Small intestine (tissue), 7 donors: ENCODE data around the gene TMEM14A. TPM values are rescaled to one million over a fixed set of nuclear protein-coding genes. Genes with fewer than 3 reads are reported as not detected.

Source experiments
- DNase-seq, 2 donors: peaks; one replicate each; pipeline versions ENCODE4 v3.0.0 to v3.0.0-alpha.2; 2013
- FAIRE-seq: peaks from 2 replicates; lab custom pipeline; 2012; peaks lifted over from hg19 to GRCh38; lab: Jason Lieb, UNC
- H3K27ac ChIP-seq, 3 donors: one replicate each; pipeline ENCODE4 v1.5.1; 2013; ENCODE audit warnings: low read length in 2 of 3, mild to moderate bottlenecking in 2 of 3, control low read depth in 1 of 3, inconsistent platforms in 1 of 3, low read depth in 1 of 3, moderate library complexity in 1 of 3
- H3K27me3 ChIP-seq, 3 donors: one replicate each; pipeline ENCODE4 v1.6.1; 2013; ENCODE audit warnings: low read length in 3 of 3, inconsistent platforms in 1 of 3; ENCODE audit not compliant: control insufficient read depth in 3 of 3, insufficient read depth in 3 of 3
- H3K36me3 ChIP-seq, 3 donors: one replicate each; pipeline ENCODE4 v1.6.1; 2013; ENCODE audit warnings: low read length in 3 of 3, inconsistent platforms in 1 of 3, low read depth in 1 of 3, mild to moderate bottlenecking in 1 of 3, moderate library complexity in 1 of 3; ENCODE audit not compliant: control insufficient read depth in 3 of 3, insufficient read depth in 2 of 3
- H3K4me1 ChIP-seq, 3 donors: one replicate each; pipeline ENCODE4 v1.6.1; 2013; ENCODE audit warnings: low read length in 2 of 3, inconsistent platforms in 1 of 3, low read depth in 1 of 3, mild to moderate bottlenecking in 1 of 3, moderate library complexity in 1 of 3; ENCODE audit not compliant: control insufficient read depth in 3 of 3, insufficient read depth in 2 of 3
- H3K4me3 ChIP-seq, 3 donors: one replicate each; pipeline ENCODE4 v1.5.1; 2013; ENCODE audit warnings: low read length in 3 of 3, control low read depth in 1 of 3, inconsistent platforms in 1 of 3, low read depth in 1 of 3, mild to moderate bottlenecking in 1 of 3, moderate library complexity in 1 of 3
- H3K9me3 ChIP-seq, 2 donors: one replicate each; pipeline ENCODE4 v1.6.1; 2013; ENCODE audit warnings: low read depth in 1 of 2, low read length in 1 of 2; ENCODE audit not compliant: control insufficient read depth in 2 of 2, insufficient read depth in 1 of 2
- WGBS, 3 donors: extraction: QIAGEN DNeasy Blood & Tissue Kit; methylation state at CpG; one replicate each; pipeline ENCODE4 v1.1.7; 2013; 5-methylcytosine and 5-hydroxymethylcytosine counted together
- polyA plus RNA-seq, 4 donors: library from polyadenylated mRNA; stranded (reverse) in 3 of 4; unstranded in 1 of 4; fragments of 200-250 nt in 3 of 4; fragments of 120-200 nt in 1 of 4; gene quantifications; one replicate each; pipeline versions ENCODE4 v1.2.1 to v1.2.3, GENCODE V29; 2013
- donor health status: healthy with polysubstance abuse.
- donor health status: control.
- donor health status: control.
- donor health status: Bipolar disorder and iron deficiency.
- donor health status: healthy.

Gene TMEM14A
- polyA plus RNA-seq, 4 donors, result 26.7 to 52.2 (median 36.7) TPM

GRCh38 chr6:52639493-52639892 lies 31.4 kb upstream of the TMEM14A start:
- 70 to 87% (median 86%) methylated on average over 2 of the region's 2 CpGs for WGBS, 3 donors
- peaks cover 0 to 5% (median 2%) of the 10 kb centered on the region in 3 donors for H3K4me1 ChIP-seq
- no peak overlapping the region for H3K4me3 ChIP-seq
- peaks cover 0 to 2% (median 0%) of the 10 kb centered on the region in 3 donors for H3K27me3 ChIP-seq
- no peaks in the 10 kb centered on the region for H3K36me3 ChIP-seq
- no peak overlapping the region for H3K27ac ChIP-seq
- H3K9me3 ChIP-seq, result no peaks in the 10 kb centered on the region
- no peak for FAIRE-seq
- no peak for DNase-seq

GRCh38 chr6:52640170-52640569 lies 30.7 kb upstream of the TMEM14A start:
- Histone ChIP-seq H3K9me3 (no peaks in the 10 kb centered on the region), H3K4me3 (no peak overlapping the region), H3K4me1 (peaks cover 0 to 5% (median 2%) of the 10 kb centered on the region in 3 donors), H3K36me3 (no peaks in the 10 kb centered on the region), H3K27me3 (peaks cover 0 to 2% (median 0%) of the 10 kb centered on the region in 3 donors), H3K27ac (no peak overlapping the region)
- 33 to 37% (median 34%) methylated on average over 11 of the region's 11 CpGs for WGBS, 3 donors
- FAIRE-seq (no peak), DNase-seq (peak; percentile 6 to 22)

GRCh38 chr6:52640916-52641315 lies 30.0 kb upstream of the TMEM14A start:
- no peak overlapping the region for H3K27ac ChIP-seq
- no peak overlapping the region for H3K4me3 ChIP-seq
- no peak for DNase-seq
- no peak for FAIRE-seq
- H3K36me3 ChIP-seq, result no peaks in the 10 kb centered on the region
- peaks cover 0 to 5% (median 2%) of the 10 kb centered on the region in 3 donors for H3K4me1 ChIP-seq
- 85 to 89% (median 87%) methylated on average over 5 of the region's 5 CpGs for WGBS, 3 donors
- no peaks in the 10 kb centered on the region for H3K9me3 ChIP-seq
- peaks cover 0 to 2% (median 0%) of the 10 kb centered on the region in 3 donors for H3K27me3 ChIP-seq

GRCh38 chr6:52641388-52641787 lies 29.5 kb upstream of the TMEM14A start:
- Histone ChIP-seq H3K4me3 (no peak overlapping the region), H3K4me1 (peaks cover 0 to 5% (median 2%) of the 10 kb centered on the region in 3 donors), H3K27me3 (peaks cover 0 to 2% (median 0%) of the 10 kb centered on the region in 3 donors), H3K9me3 (no peaks in the 10 kb centered on the region), H3K36me3 (no peaks in the 10 kb centered on the region), H3K27ac (no peak overlapping the region)
- FAIRE-seq, result no peak
- DNase-seq, result no peak

GRCh38 chr6:52641826-52642225 lies 29.1 kb upstream of the TMEM14A start:
- no peak overlapping the region for H3K27ac ChIP-seq
- peaks cover 0 to 5% (median 2%) of the 10 kb centered on the region in 3 donors for H3K4me1 ChIP-seq
- DNase-seq, result no peak
- no peaks in the 10 kb centered on the region for H3K36me3 ChIP-seq
- 55 to 91% (median 70%) methylated on average over 3 of the region's 3 CpGs for WGBS, 3 donors
- no peaks in the 10 kb centered on the region for H3K9me3 ChIP-seq
- peaks cover 0 to 2% (median 0%) of the 10 kb centered on the region in 3 donors for H3K27me3 ChIP-seq
- FAIRE-seq, result no peak
- no peak overlapping the region for H3K4me3 ChIP-seq

GRCh38 chr6:52642368-52642767 lies 28.5 kb upstream of the TMEM14A start:
- Histone ChIP-seq H3K27me3 (peaks cover 0 to 2% (median 0%) of the 10 kb centered on the region in 3 donors), H3K9me3 (no peaks in the 10 kb centered on the region), H3K36me3 (no peaks in the 10 kb centered on the region), H3K27ac (no peak overlapping the region), H3K4me1 (peaks cover 0 to 5% (median 2%) of the 10 kb centered on the region in 3 donors), H3K4me3 (no peak overlapping the region)
- WGBS, 3 donors, result 68 to 75% (median 73%) methylated on average over 2 of the region's 2 CpGs
- no peak for FAIRE-seq
- DNase-seq, result no peak

GRCh38 chr6:52643158-52643557 lies 27.8 kb upstream of the TMEM14A start:
- Histone ChIP-seq H3K36me3 (no peaks in the 10 kb centered on the region), H3K4me1 (peaks cover 0 to 5% (median 2%) of the 10 kb centered on the region in 3 donors), H3K27me3 (peaks cover 0 to 2% (median 0%) of the 10 kb centered on the region in 3 donors), H3K27ac (no peak overlapping the region), H3K9me3 (no peaks in the 10 kb centered on the region), H3K4me3 (no peak overlapping the region)
- FAIRE-seq (no peak), DNase-seq (no peak)
- 88 to 97% (median 92%) methylated on average over 3 of the region's 3 CpGs for WGBS, 3 donors

GRCh38 chr6:52644253-52644652 lies 26.7 kb upstream of the TMEM14A start:
- Histone ChIP-seq H3K4me1 (peaks cover 0 to 5% (median 2%) of the 10 kb centered on the region in 3 donors), H3K9me3 (no peaks in the 10 kb centered on the region), H3K27ac (no peak overlapping the region), H3K27me3 (peaks cover 0 to 2% (median 0%) of the 10 kb centered on the region in 3 donors), H3K36me3 (no peaks in the 10 kb centered on the region), H3K4me3 (no peak overlapping the region)
- no peak for FAIRE-seq
- DNase-seq, result no peak
- WGBS, 3 donors, result 78 to 87% (median 87%) methylated on average over 4 of the region's 4 CpGs

GRCh38 chr6:52645976-52646375 lies 24.9 kb upstream of the TMEM14A start:
- FAIRE-seq, result no peak
- no peak overlapping the region for H3K4me3 ChIP-seq
- WGBS, 3 donors, result 80 to 84% (median 84%) methylated on average over 4 of the region's 4 CpGs
- H3K9me3 ChIP-seq, result no peaks in the 10 kb centered on the region
- H3K4me1 ChIP-seq, result no peaks in the 10 kb centered on the region
- no peaks in the 10 kb centered on the region for H3K27me3 ChIP-seq
- no peaks in the 10 kb centered on the region for H3K36me3 ChIP-seq
- no peak overlapping the region for H3K27ac ChIP-seq
- no peak for DNase-seq
